Measurements from ENCODE around the gene NANOS1.

The NANOS1 gene

DNA sequence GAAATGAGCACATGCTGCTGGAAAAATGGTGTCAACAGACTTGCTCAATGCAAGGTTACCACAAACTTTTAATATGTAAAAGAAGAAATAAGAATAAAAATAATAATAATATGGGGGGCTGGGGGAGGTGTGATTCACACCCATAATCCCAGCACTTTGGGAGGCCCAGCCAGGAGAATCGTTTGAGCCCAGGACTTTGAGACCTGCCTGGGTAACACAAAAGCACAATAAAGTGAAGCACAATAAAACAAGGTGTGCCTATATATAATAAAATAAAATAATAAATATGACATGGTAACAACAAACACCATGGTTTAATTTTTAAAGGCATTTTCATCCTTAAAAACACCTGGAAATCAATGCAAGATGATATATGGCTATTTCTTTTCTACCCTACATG, 26.0 kb downstream of the NANOS1 start:
- H3K4me3 ChIP-seq (ENCODE audit: low read depth, low read length): no peak overlapping the region

DNA sequence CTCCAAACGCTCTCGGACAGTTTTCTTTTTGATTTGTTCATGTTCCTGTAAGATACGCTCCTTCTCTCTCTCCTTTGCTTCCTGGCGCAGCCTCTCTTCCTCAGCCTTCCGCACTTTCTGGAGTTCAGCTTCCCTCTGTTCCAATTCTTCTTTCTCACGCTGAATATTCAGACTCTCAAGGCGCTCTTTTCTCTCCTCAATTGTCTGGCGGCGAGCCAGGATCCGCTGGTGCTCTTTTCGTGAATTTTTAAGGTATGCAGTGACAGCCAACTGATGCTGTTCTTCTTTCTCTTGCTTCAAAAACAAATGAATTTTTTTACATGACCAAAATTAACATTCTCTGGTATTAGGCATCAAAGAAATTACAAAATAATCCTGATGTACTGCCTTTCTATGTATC, 28.5 kb downstream of the NANOS1 start:
- H3K4me3 ChIP-seq (ENCODE audit: low read depth, low read length): no peak overlapping the region

DNA sequence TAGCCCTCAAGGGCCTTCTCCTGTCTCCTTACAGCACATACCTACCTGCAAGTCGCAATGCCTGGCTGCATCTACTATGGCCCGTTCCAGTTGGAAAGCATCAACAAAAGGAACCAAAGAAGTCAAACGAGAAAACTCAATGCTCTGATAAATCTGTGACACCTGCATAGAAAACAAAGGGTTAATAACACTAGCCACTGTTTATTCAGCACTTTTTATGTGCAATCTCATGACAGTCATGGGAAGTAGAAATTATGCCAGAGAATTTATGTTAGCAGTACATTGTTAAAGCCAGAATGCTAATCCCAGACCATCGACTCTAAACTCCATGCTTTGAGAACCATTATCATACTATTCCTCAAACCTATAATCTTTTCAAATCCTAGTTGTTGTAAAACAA, 30.0 kb downstream of the NANOS1 start:
- no peak overlapping the region for H3K4me3 ChIP-seq (ENCODE audit: low read depth, low read length)

DNA sequence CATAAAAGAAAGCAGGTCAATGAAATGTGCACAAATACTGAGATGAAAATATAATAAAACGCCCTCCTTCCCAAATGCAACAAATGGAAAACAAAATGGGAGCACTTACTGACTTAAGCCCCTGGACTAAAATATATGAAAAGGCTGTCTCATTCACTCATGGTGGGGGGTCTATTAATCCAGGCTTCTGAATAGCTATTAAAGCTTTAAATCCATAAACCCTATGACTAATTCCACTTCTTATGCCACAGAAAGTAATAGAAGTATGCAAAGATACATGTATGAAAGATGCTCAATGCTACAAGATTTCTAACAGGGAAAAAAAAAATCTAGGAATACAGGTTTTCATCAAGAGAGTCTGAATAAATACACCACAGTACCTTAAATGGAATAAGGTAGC, 30.6 kb downstream of the NANOS1 start:
- H3K4me3 ChIP-seq (ENCODE audit: low read depth, low read length): no peak overlapping the region

DNA sequence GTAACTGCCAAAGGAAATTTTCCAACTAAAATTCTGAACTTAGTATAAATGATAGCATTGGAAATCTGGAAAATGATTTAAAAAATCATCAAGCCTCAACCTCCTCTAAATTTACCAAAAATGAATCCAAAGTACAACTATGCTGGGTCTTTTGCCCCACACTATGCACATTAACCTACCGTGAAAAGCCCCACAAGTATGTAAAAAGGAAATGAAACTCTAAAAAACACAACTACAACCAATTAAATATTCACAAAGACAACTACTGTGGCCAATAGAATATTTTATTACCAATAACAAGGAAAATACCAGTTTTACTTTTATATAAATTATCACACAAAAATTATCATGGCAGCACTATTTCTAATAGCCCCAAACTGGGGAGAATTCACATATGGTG, 31.8 kb downstream of the NANOS1 start:
- no peak overlapping the region for H3K4me3 ChIP-seq (ENCODE audit: low read depth, low read length)

DNA sequence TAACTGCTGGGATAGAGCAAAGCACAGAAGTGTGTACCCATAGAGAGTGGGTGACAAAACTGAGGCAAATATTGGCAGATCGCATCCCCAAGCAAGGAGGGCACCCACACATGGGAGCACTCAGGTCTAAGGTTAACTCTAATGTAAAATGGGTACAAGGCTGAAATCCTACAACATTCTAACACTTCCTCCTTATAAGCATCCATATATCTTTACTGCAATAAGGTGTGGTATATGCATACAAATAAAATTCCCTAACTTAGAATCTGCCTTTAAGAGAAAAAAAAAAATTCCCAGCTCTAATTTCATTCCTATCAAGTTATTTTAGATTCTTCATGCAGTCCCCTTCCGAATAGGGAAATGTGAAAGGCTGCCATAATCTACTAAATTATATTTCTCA, 32.4 kb downstream of the NANOS1 start:
- no peak overlapping the region for H3K4me3 ChIP-seq (ENCODE audit: low read depth, low read length)

DNA sequence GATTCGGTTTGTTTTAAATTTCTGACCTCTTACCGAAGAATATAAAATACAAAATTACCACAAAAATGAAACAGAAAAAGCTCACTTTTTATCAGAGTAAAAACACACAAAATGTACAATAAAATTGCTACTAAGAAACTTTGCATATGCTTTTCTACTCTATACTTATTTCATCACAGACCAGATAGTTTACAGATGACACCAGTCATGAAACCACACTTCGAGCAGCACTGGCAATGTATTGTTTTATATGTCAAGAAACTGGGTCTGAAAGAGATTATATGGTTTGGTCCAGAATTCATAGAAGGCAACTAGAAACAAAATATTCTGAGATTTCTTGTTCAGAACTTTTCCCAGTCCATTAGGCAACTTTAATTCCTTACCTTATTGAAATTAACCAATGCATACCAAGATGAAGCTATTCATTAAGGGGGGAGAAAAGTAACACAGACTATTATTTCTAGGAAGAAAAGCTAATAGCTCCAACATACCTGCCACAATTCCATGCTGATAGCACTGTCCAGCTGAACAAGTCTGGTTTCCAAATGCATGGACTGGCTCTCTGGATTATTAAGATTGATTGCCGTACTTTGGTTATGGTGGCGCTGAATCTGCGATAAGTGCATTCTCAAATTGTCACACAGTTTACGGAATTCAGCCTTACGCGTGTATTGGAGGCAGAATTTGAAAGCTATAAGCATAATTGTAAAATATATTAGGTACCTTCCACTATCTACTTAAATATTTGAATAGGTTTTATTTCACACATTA, 41.1 kb downstream of the NANOS1 start:
- no peak overlapping the region for H3K4me3 ChIP-seq (ENCODE audit: low read depth, low read length)

DNA sequence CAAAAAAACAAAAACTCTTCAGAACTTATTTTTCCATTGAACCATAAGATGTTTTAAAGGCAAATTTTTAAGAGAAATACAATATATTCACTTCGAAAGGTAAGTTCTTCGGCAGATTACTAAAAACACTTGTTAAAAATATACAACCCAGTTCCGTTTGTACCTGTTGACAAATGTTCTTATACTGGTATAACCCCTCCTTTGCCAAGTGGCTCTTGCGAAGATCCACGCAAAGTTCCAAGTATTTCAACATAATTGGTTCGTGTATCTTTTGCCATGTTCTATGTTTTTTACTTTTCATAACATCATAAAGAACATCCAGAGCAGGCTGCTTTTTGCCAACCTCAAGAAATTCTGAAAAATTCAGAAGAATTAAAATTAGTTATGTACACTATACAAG, 44.1 kb downstream of the NANOS1 start:
- H3K4me3 ChIP-seq (ENCODE audit: low read depth, low read length): no peak overlapping the region

DNA sequence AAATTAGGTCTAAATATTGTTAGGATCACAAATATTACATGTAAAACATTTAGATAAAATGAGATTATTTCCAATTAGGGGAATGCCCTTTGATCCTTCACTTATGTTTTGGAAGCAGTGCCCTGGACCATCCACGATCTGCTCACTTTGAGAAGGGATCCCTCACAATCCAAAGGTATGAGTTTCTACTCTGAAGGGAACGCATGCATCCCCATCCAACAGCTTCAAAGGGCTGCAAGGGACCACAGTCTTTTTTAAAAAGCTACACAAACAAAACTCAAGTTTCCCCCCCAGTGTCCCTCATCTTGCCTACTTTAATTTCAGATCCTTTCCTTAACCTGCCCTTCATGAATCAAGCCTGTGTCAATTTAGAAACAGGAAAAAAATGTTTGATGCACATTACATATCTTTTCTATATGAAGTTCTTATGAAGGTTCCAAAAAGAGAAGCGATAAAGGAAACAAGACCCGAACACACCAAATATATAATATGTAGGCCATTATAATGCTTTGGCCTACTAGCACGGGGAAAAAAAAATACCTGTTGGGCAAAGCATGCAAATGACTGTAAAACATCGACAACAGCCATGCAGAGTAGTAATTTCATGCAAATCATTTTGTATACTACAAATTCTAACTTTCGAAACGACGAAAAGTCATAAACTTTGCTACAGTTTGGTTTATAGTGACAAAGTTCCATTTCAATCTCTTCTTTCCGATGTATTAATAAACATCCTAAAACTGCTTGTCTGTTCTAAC, 49.1 kb downstream of the NANOS1 start:
- H3K4me3 ChIP-seq (ENCODE audit: low read depth, low read length): peak overlapping the region; percentile 91

DNA sequence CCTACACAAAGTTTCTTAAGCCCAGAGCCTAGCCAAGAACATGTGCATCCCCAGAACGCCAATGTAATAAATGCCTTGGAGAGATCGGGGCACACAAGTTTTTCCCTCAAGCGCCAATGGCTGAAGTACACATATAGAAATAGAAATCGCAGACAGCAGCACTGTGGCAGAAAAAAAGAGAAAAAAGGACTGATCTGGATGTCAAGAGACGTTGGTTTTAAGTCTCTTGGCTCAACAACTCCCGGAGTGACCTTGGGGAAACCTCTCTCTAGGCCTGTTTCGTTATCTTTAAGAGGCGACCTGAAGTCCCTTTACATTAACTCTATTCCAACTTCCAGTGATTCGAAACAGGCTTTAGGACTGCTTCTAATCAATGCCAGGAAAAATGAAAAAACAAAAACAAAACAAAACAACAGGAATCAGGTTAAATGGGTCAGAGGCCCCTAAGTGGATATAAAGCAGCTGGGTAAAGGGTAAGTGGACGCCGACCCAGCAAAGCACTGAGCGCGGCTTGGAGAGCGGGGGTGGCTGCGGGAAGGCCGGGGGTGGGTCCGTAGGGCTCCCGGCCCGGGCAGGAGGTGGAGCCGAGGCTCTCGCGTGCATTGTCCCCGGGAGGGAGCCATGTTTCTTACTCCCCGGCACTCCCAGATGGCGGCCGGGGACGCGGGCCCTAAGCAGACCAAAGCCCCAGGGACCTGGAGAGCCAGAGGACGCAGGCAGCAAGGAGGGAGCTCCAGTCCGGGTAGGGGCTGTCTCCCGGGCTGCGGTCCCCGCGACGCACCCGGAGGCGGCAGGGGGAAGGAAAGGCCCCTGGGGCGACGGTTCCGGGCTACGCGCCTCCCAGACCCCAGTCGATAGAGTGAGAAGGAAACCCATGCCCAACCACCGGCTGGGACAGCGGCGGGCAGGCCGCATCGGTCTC, 50.3 kb downstream of the NANOS1 start:
- H3K4me3 ChIP-seq (ENCODE audit: low read depth, low read length): peak overlapping the region; percentile 91

DNA sequence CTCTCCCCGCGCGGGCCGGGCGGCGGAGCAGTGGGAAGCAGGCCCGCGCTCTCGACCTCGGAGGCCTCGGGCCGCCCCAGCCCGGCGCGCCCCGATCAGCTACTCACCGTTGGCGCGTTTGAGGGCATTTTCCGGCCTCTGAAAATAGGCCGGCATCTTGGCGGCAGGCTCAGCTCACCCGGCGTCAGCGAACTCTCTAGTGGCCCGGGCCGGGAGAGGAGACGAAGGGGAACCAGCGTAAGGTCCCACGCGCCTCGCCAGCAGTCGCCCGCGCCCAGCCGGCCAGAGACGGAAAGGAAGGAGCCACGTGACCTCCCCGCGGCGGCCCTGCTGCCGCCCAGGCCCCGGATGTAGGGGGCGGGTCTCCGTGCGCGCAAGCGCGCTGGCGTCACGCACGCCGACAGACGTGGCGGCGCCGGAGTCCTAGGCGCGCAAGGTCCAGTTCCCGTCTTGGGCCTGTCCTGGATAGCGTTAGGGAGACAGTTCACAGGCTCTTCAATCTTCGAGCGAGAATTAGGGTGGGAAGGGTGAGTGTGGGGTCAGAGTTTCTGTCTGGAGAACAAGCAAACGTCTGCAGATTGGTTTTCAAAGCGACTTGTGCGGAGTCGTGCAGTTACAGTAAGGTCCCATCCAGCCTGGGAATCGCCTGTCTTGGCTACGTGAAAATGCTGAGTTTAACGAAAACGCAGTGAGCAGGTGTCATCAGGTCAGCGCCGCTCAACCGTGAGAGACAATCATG, 51.2 kb downstream of the NANOS1 start, which contains the start of gene EIF3A:
TSS of gene EIF3A (minus strand) at position 297 of the 739 bp plus-strand sequence. CDS start at position 156, 141 bp downstream.
- H3K4me3 ChIP-seq (ENCODE audit: low read depth, low read length): peak within 1 kb of the TSS; percentile 91

Measured in iPS-11a (cell line).